Endothelial cell of umbilical vein (primary cell): ENCODE results near the gene DYNC1H1. TPM values are rescaled to one million over a fixed set of nuclear protein-coding genes. Genes with fewer than 3 reads are reported as not detected.

ENCODE experiments used
- BruUV-seq: library from RNA; stranded (reverse); fragments of 400-500 nt; replicated peaks from 2 replicates; lab custom pipeline; 2021; lab: Mats Ljungman, UMichigan
- CTCF ChIA-PET: fragments of 300-600, 350-600 bp; sonication (Branson Sonifier 250); formaldehyde crosslinking; loops from one replicate; lab custom pipeline; 2021; ENCODE audit warnings: antibody characterized with exemption, inconsistent platforms; lab: Charles Lee
- POLR2A ChIA-PET: fragments of 300-600, 350-600 bp; sonication (Branson Sonifier 250); formaldehyde crosslinking; loops from one replicate; lab custom pipeline; 2021; ENCODE audit warnings: antibody characterized with exemption, inconsistent platforms; lab: Charles Lee
- DNase-seq: peaks from one replicate; pipeline ENCODE4 v3.0.0-alpha.2; 2011; ENCODE audit warnings: low read depth, low spot score
- FAIRE-seq: peaks from 2 replicates; lab custom pipeline; 2011; peaks lifted over from hg19 to GRCh38; lab: Jason Lieb, UNC
- H2AFZ ChIP-seq: 2 replicates; pipeline ENCODE4 v1.6.0; 2012; ENCODE audit warnings: low read depth, low read length, control low read depth, inconsistent platforms
- H3K27ac ChIP-seq: 2 replicates; pipeline ENCODE4 v1.5.1; 2011; ENCODE audit warnings: low read depth, mild to moderate bottlenecking, control low read depth, low read length, moderate library complexity; ENCODE audit not compliant: insufficient read depth
- H3K27me3 ChIP-seq, 2 experiments: 2 replicates each; pipeline versions ENCODE4 v1.6.0 to v1.6.1; 2011; ENCODE audit warnings: low read length in 2 of 2, mixed read lengths in 1 of 2; ENCODE audit not compliant: control insufficient read depth in 2 of 2, insufficient read depth in 2 of 2
- H3K36me3 ChIP-seq, 2 experiments: 2 replicates in 1 of 2; 3 replicates in 1 of 2; pipeline ENCODE4 v1.5.1; 2011; ENCODE audit warnings: low read length in 2 of 2, mild to moderate bottlenecking in 1 of 2, moderate library complexity in 1 of 2; ENCODE audit not compliant: control insufficient read depth in 2 of 2, insufficient read depth in 2 of 2; ENCODE audit errors: extremely low read depth in 1 of 2
- H3K4me1 ChIP-seq: 3 replicates; pipeline ENCODE4 v1.5.1; 2011; ENCODE audit warnings: mild to moderate bottlenecking, low read length; ENCODE audit not compliant: control insufficient read depth, insufficient read depth; ENCODE audit errors: extremely low read depth
- H3K4me2 ChIP-seq: 2 replicates; pipeline ENCODE4 v1.6.1; 2011; ENCODE audit warnings: low read length, control low read depth, mixed read lengths; ENCODE audit not compliant: insufficient read depth
- H3K4me3 ChIP-seq, 3 experiments: fragments of 200-600 bp in 1 of 3; sonication (generic), shearing (Covaris generic) in 1 of 3; replicated peaks in 1 of 3; 2 replicates each; pipeline ENCODE4 v1.5.1; 2011 to 2016; ENCODE audit warnings: control low read depth in 3 of 3, low read length in 3 of 3, mild to moderate bottlenecking in 2 of 3, inconsistent platforms in 1 of 3, low read depth in 1 of 3, moderate library complexity in 1 of 3; ENCODE audit not compliant: insufficient read depth in 1 of 3
- H3K79me2 ChIP-seq: 2 replicates; pipeline ENCODE4 v1.6.0; 2012; ENCODE audit warnings: low read length, inconsistent platforms; ENCODE audit not compliant: control insufficient read depth, insufficient read depth
- H3K9ac ChIP-seq: replicated peaks from 2 replicates; pipeline ENCODE3; 2011; ENCODE audit warnings: low read length, control low read depth; ENCODE audit not compliant: insufficient read depth; ENCODE audit errors: extremely low read depth
- H3K9me1 ChIP-seq: replicated peaks from 3 replicates; pipeline ENCODE4 v1.6.0; 2011; ENCODE audit warnings: mild to moderate bottlenecking, low read length; ENCODE audit not compliant: control insufficient read depth, insufficient read depth; ENCODE audit errors: extremely low read depth
- H3K9me3 ChIP-seq: replicated peaks from 2 replicates; pipeline ENCODE4 v1.5.1; 2012; ENCODE audit warnings: low read length, inconsistent platforms; ENCODE audit not compliant: control insufficient read depth, insufficient read depth
- H4K20me1 ChIP-seq: replicated peaks from 2 replicates; pipeline ENCODE3; 2011; ENCODE audit warnings: mild to moderate bottlenecking, low read length; ENCODE audit not compliant: control insufficient read depth, insufficient read depth; ENCODE audit errors: extremely low read depth
- EZH2 ChIP-seq: IDR thresholded peaks from 2 replicates; pipeline ENCODE4 v1.6.1; 2012; ENCODE audit warnings: borderline replicate concordance, low read depth, mild to moderate bottlenecking, moderate library complexity, low read length, inconsistent platforms; ENCODE audit not compliant: severe bottlenecking
- FOS ChIP-seq: IDR thresholded peaks from 2 replicates; pipeline ENCODE4 v1.6.1; 2011; ENCODE audit warnings: mild to moderate bottlenecking, low read length, moderate library complexity, borderline replicate concordance; ENCODE audit not compliant: insufficient read depth
- GATA2 ChIP-seq: IDR thresholded peaks from 2 replicates; pipeline ENCODE4 v1.7.0; 2011; ENCODE audit warnings: low read depth, mild to moderate bottlenecking, moderate library complexity, mixed read lengths, low read length; ENCODE audit not compliant: insufficient read length, insufficient read depth
- JUN ChIP-seq: IDR thresholded peaks from 2 replicates; pipeline ENCODE4 v1.6.1; 2011; ENCODE audit warnings: borderline replicate concordance, low read depth; ENCODE audit not compliant: insufficient read length, insufficient read depth
- MYC ChIP-seq: IDR thresholded peaks from one replicate; pipeline ENCODE4 v1.6.1; 2011; ENCODE audit warnings: mild to moderate bottlenecking, low read depth, low read length
- POLR2A ChIP-seq: IDR thresholded peaks from 2 replicates; pipeline ENCODE4 v1.6.1; 2012; ENCODE audit warnings: low read depth, mild to moderate bottlenecking, control low read depth, low read length
- dilution Hi-C: fragments of 300-500 bp; cut with MboI; formaldehyde crosslinking; loops from one replicate; pipeline ENCODE4 v1.15.0; 2019; ENCODE audit warnings: low sequenced_read_pairs; ENCODE audit not compliant: extremely low pct_ligation_motif_present
- intact Hi-C: fragments of 100-400 bp; cut with micrococcal nuclease; formaldehyde crosslinking; loops from one replicate; pipeline ENCODE4 v1.10.0; 2022
- polyA plus RNA-seq, 4 experiments: library from polyadenylated mRNA; depleted of rRNA in 3 of 4; stranded (reverse) in 3 of 4; unstranded in 1 of 4; fragments of >200 nt; gene quantifications; 2 replicates each; pipeline versions ENCODE4 v1.2.1 to v1.2.3, GENCODE V29; 2011 to 2012; ENCODE audit warnings: missing spikeins in 1 of 4
- total RNA-seq: library from RNA; stranded (reverse); gene quantifications from 2 replicates; pipeline ENCODE4 v1.2.3, GENCODE V29; 2021
- TF ChIP-seq, protein P1 (sequence below): IDR thresholded peaks from 2 replicates; pipeline ENCODE4 v1.6.1; 2011; ENCODE audit not compliant: insufficient read depth, insufficient read length

Gene DYNC1H1
- total and polyA plus RNA-seq, 2 donors (not counting 3 experiments of a cell fraction or from before 2014, with no cell fraction given), result 254 to 648 TPM

DNA sequence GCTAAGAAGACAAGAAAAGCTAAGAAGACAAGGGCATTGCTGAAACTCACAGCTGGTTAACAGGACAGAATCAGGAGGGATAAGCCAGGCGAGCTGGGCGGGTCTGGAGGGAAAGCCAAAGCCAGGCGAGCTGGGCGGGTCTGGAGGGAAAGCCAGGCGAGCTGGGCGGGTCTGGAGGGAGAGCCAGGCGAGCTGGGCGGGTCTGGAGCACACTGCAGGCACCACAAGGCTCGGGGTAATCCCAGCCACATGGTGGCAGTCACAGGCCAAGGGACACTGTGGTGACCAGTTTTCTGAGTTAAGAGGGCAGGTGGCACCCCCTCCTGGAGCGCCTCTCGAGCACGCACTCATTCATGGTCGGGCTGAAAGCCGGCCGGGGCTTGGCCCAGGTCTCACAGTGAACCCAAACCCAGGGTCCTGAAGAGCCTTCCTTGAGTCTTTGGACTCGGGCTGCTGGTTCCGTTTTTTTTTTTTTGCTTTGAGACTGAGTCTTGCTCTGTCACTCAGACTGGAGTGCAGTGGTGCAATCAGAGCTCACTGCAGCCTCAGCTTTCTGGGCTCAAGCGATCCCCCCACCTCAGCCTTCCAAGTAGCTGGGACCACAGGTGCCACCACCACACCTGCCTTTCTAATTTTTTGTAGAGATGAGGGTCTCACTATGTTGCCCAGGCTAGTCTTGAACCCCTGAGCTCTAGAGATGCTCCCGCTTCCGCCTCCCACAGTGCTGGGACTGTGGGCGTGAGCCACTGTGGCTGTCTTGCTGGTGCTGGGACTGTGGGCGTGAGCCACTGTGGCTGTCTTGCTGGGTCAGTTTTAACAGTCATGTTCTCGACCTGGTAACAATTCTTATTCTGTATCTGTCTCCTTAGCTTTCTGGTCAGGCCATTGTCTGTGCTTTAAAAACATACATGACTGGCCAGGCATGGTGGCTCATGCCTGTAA is 82.2 kb downstream of the DYNC1H1 start:
- no peak overlapping the region for H3K4me2 ChIP-seq
- TF ChIP-seq FOS, result no peak
- TF ChIP-seq, protein P1, sequence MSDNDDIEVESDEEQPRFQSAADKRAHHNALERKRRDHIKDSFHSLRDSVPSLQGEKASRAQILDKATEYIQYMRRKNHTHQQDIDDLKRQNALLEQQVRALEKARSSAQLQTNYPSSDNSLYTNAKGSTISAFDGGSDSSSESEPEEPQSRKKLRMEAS, result no peak
- no peak for TF ChIP-seq MYC
- TF ChIP-seq JUN, result no peak
- TF ChIP-seq GATA2, result no peak
- TF ChIP-seq POLR2A, result no peak
- no peak for TF ChIP-seq EZH2
- H3K4me1 ChIP-seq, result no peaks in the 10 kb centered on the region
- peaks cover 29 to 72% of the 10 kb centered on the region in 2 experiments for H3K36me3 ChIP-seq
- H2AFZ ChIP-seq, result no peak overlapping the region
- H4K20me1 ChIP-seq, result no peaks in the 10 kb centered on the region
- dilution Hi-C loops (no loop called here), intact Hi-C loops (loop anchor here (2.0 kb wide), 1 partner anchor 50 kb away; no protein-coding TSS in a partner anchor)
- H3K9ac ChIP-seq, result no peak overlapping the region
- FAIRE-seq, result no peak
- ChIA-PET CTCF (interaction anchor here (0.7 to 2.0 kb wide), 6 partner anchors 11 to 269 kb away, joined by 3 to 5 read pairs (median 4); no protein-coding TSS in a partner anchor), POLR2A (interaction anchor here (0.6 kb wide), 1 partner anchor 9 kb away, joined by 4 read pairs; no protein-coding TSS in a partner anchor)
- no peaks in the 10 kb centered on the region for H3K9me1 ChIP-seq
- H3K79me2 ChIP-seq, result no peaks in the 10 kb centered on the region
- no peaks in the 10 kb centered on the region for H3K9me3 ChIP-seq
- H3K4me3 ChIP-seq, result no peak overlapping the region
- H3K27me3 ChIP-seq, result no peaks in the 10 kb centered on the region
- BruUV-seq, result no TSS peak
- DNase-seq, result peak; percentile 15
- H3K27ac ChIP-seq, result no peak overlapping the region
